Measurements from ENCODE around the gene METTL13.

Gene METTL13

GRCh38 chr1:171785766-171786165 is 4.3 kb downstream of the METTL13 start:
- no peak for TF ChIP-seq CTCF (IDR thresholded peaks at IDR 0.05; ENCODE audit: low read length, missing control alignments)
- no peak overlapping the region for H3K4me3 ChIP-seq (replicated peaks; ENCODE audit: low read depth, low read length)
- DNase-seq (ENCODE audit: low read depth), result no peak

GRCh38 chr1:171786534-171786933 is 5.1 kb downstream of the METTL13 start:
- H3K4me3 ChIP-seq (replicated peaks; ENCODE audit: low read depth, low read length), result no peak overlapping the region
- no peak for DNase-seq (ENCODE audit: low read depth)
- TF ChIP-seq CTCF (IDR thresholded peaks at IDR 0.05; ENCODE audit: low read length, missing control alignments), result no peak

- DNase-seq (ENCODE audit: low read depth), result no peak
- no peak for TF ChIP-seq CTCF (IDR thresholded peaks at IDR 0.05; ENCODE audit: low read length, missing control alignments)
- no peak overlapping the region for H3K4me3 ChIP-seq (replicated peaks; ENCODE audit: low read depth, low read length)
Measured at GRCh38 chr1:171787686-171788480, 6.4 kb downstream of the METTL13 start.

GRCh38 chr1:171788696-171789095 is 7.2 kb downstream of the METTL13 start:
- no peak for TF ChIP-seq CTCF (IDR thresholded peaks at IDR 0.05; ENCODE audit: low read length, missing control alignments)

GRCh38 chr1:171790318-171790717 is 8.9 kb downstream of the METTL13 start:
- H3K4me3 ChIP-seq (replicated peaks; ENCODE audit: low read depth, low read length), result no peak overlapping the region
- DNase-seq (ENCODE audit: low read depth), result no peak
- no peak for TF ChIP-seq CTCF (IDR thresholded peaks at IDR 0.05; ENCODE audit: low read length, missing control alignments)

More at GRCh38 chr1:171788696-171789095, 7.2 kb downstream of the METTL13 start:
- no peak overlapping the region for H3K4me3 ChIP-seq (replicated peaks; ENCODE audit: low read depth, low read length)
- DNase-seq (ENCODE audit: low read depth), result peak; percentile 81

GRCh38 chr1:171792656-171793369 is 11.4 kb downstream of the METTL13 start:
- TF ChIP-seq CTCF (IDR thresholded peaks at IDR 0.05; ENCODE audit: low read length, missing control alignments), result no peak
- H3K4me3 ChIP-seq (replicated peaks; ENCODE audit: low read depth, low read length), result no peak overlapping the region
- DNase-seq (ENCODE audit: low read depth), result no peak
